Gastrocnemius medialis (tissue), 4 donors: ENCODE measurements around the gene SLC25A1. TPM values are rescaled to one million over a fixed set of nuclear protein-coding genes. Genes with fewer than 3 reads are reported as not detected.
A peak's percentile ranks its signal among the peaks of the same experiment; 100 is the strongest.

Experiments used
- ATAC-seq, 2 donors: fragments of 150-250 bp; one replicate each; pipeline ENCODE4 v1.9.1; 2016
- DNase-seq, 2 donors: peaks; one replicate each; pipeline ENCODE4 v3.0.0-alpha.2; 2019
- H3K27ac ChIP-seq, 4 donors: fragments of 200-600 bp; sonication (generic); 1 replicate in 1 of 4; 2 replicates in 3 of 4; pipeline ENCODE4 v1.5.1; 2016 to 2018; ENCODE audit warnings: mild to moderate bottlenecking in 2 of 4, moderate library complexity in 1 of 4
- H3K27me3 ChIP-seq, 3 donors: fragments of 200-600 bp; sonication (generic) in 2 of 3; 1 replicate in 1 of 3; 2 replicates in 2 of 3; pipeline versions ENCODE4 v1.5.1 to v1.6.0; 2016 to 2019; ENCODE audit warnings: mild to moderate bottlenecking in 1 of 3, moderate library complexity in 1 of 3
- H3K36me3 ChIP-seq, 2 donors: fragments of 200-600 bp; sonication (generic) in 1 of 2; one replicate each; pipeline ENCODE4 v1.5.1; 2017 to 2018
- H3K4me1 ChIP-seq, 2 donors: fragments of 200-600 bp; sonication (generic) in 1 of 2; one replicate each; pipeline ENCODE4 v1.5.1; 2016 to 2017; ENCODE audit warnings: mild to moderate bottlenecking in 2 of 2
- H3K4me3 ChIP-seq, 4 donors: fragments of 200-600 bp; sonication (generic) in 3 of 4; 1 replicate in 1 of 4; 2 replicates in 3 of 4; pipeline ENCODE4 v1.5.1; 2016 to 2019; ENCODE audit warnings: mild to moderate bottlenecking in 2 of 4
- H3K9me3 ChIP-seq, 3 donors: fragments of 200-600 bp; sonication (generic) in 2 of 3; 1 replicate in 1 of 3; 2 replicates in 2 of 3; pipeline ENCODE4 v1.5.1; 2016 to 2019
- POLR2A ChIP-seq, 2 donors: fragments of 450-650 bp; IDR thresholded peaks; one replicate each; pipeline ENCODE4 v1.6.1; 2017; ENCODE audit warnings: antibody characterized with exemption in 2 of 2, mild to moderate bottlenecking in 2 of 2, moderate library complexity in 2 of 2
- in situ Hi-C, 4 donors: fragments of 200-750 bp; cut with MboI; loops; one replicate each; pipeline versions ENCODE4 v1.15.0 to v1.8.0; 2017; ENCODE audit warnings: low sequenced_read_pairs in 4 of 4
- intact Hi-C: fragments of 100-400 bp; cut with DNase I; formaldehyde crosslinking; loops from one replicate; pipeline ENCODE4 v1.15.1; 2023; ENCODE audit warnings: low total_unique reads
- total RNA-seq, 4 donors: library from RNA; depleted of rRNA; stranded (reverse); fragments of >200 nt; gene quantifications; one replicate each; pipeline versions ENCODE4 v1.1.0 to v1.2.3, GENCODE V29; 2016
- TF ChIP-seq, protein P1 (sequence below), 5 experiments: fragments of 450-650 bp in 3 of 5; fragments of 200-600 bp in 2 of 5; sonication (generic) in 2 of 5; IDR thresholded peaks in 4 of 5; conservative IDR thresholded peaks in 1 of 5; 1 replicate in 4 of 5; 2 replicates in 1 of 5; pipeline ENCODE4 v1.5.1; 2016 to 2019; ENCODE audit warnings: antibody characterized with exemption in 5 of 5, mild to moderate bottlenecking in 3 of 5, moderate library complexity in 3 of 5

The SLC25A1 gene
- 10 to 100 TPM; 10.5 to 16.6 (median 13.5) TPM for total RNA-seq

DNA sequence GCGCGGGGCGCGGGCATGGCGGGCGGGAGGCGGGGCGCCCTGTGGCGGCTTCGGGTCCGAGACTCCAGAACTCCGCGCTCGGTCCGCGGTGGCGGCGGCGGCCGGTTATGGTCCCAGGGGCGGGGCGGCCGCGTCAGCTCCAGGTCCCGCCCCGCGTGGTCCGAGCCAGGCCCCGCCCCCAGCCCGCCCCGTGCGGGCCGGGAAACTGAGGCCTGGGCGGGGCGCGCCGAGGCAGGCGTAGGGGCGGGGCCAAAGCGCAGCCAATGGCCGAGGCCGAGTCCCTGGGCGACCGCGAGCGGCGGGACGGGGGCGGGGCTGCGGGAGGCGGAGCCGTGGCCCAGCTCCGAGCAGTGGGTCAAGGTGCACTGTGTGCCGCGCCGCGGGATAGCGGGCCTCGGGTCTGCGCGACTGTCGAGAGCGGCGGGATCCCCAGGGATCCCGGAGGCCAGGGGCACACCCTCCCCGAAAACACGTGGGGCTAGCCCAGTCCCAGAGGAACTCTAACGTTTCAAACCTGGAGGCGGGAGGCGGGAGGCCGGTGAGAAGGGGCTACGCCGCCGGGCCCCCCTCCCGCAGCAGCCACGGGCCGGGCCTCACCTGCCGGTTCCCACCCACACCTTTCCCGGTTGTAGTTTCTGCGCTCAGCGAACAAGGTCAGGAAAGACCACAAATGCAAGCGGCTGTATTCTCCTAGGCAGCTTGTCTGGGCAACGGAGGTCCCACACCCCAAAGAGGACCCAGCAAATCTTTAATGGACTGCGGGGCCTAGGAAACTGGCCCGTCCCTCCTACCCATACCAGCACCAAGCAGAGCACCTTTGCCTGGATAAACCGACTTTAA lies at the start of gene SLC25A1:
Gene SLC25A1, minus strand, starts transcription at position 80 of the 840 bp plus-strand sequence. Its CDS starts 63 bp downstream, at position 17.
- Histone ChIP-seq H3K9me3 (no peaks in the 10 kb centered on the region), H3K4me3 (peak within 1 kb of the TSS; percentile 58 to 76 (median 70)), H3K4me1 (peaks cover 18 to 28% of the 10 kb centered on the region in 2 donors), H3K36me3 (peaks cover 0 to 41% of the 10 kb centered on the region in 2 donors), H3K27me3 (no peaks in the 10 kb centered on the region), H3K27ac (peak within 1 kb of the TSS; percentile 76 to 97 (median 93))
- TF ChIP-seq, protein P1, sequence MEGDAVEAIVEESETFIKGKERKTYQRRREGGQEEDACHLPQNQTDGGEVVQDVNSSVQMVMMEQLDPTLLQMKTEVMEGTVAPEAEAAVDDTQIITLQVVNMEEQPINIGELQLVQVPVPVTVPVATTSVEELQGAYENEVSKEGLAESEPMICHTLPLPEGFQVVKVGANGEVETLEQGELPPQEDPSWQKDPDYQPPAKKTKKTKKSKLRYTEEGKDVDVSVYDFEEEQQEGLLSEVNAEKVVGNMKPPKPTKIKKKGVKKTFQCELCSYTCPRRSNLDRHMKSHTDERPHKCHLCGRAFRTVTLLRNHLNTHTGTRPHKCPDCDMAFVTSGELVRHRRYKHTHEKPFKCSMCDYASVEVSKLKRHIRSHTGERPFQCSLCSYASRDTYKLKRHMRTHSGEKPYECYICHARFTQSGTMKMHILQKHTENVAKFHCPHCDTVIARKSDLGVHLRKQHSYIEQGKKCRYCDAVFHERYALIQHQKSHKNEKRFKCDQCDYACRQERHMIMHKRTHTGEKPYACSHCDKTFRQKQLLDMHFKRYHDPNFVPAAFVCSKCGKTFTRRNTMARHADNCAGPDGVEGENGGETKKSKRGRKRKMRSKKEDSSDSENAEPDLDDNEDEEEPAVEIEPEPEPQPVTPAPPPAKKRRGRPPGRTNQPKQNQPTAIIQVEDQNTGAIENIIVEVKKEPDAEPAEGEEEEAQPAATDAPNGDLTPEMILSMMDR (IDR thresholded peaks at IDR 0.05 in 4 of 5, conservative IDR thresholded peaks at IDR 0.05 in 1 of 5), result no peak
- TF ChIP-seq POLR2A (IDR thresholded peaks at IDR 0.05), result peak; percentile 49 to 57
- intact Hi-C loops, result loop anchor here (2.0 to 5.0 kb wide), 3 partner anchors 112 to 300 kb away; partner anchors contain the start of genes CDC45, CLTCL1, HIRA and MRPL40
- DNase-seq, result peak; percentile 78 to 87
- peak; percentile 67 to 78 for ATAC-seq
- in situ Hi-C loops, result loop anchor here in 1 of 4 donors (25.0 kb wide), 1 partner anchor 283 kb away; no protein-coding TSS in a partner anchor

DNA sequence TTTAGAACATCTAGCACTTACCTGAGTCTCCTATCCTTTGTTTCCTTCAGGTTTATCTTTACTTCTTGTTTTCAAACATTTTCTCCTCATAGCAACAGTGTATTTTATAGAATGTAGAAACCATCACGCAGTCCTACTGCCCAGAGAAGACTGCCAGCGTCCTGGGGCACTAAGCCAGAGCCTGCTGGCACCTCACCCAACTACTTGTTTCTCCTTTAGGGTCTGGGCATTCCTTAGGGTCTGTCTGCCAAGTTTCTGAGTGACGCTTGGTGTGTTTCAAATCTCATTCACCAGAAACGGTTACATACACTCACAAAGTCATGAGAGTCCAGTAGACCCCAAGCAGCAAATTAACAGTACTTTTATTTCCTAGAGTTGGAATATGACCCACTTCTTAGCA lies 49.6 kb upstream of the SLC25A1 start:
- intact Hi-C loops (no loop called here), in situ Hi-C loops (loop anchor here in 1 of 4 donors (10.0 kb wide), 1 partner anchor 47 kb away; no protein-coding TSS in a partner anchor)
- DNase-seq, result no peak
- Histone ChIP-seq H3K36me3 (peaks cover 0 to 95% of the 10 kb centered on the region in 2 donors), H3K9me3 (no peaks in the 10 kb centered on the region), H3K27ac (peak overlapping the region in 2 of 4 donors; percentile 8 to 10), H3K4me3 (no peak overlapping the region), H3K4me1 (peaks cover 4 to 14% of the 10 kb centered on the region in 2 donors), H3K27me3 (no peaks in the 10 kb centered on the region)
- ATAC-seq, result no peak
- no peak for TF ChIP-seq POLR2A (IDR thresholded peaks at IDR 0.05)
- TF ChIP-seq, protein P1 (IDR thresholded peaks at IDR 0.05 in 4 of 5, conservative IDR thresholded peaks at IDR 0.05 in 1 of 5), result no peak

DNA sequence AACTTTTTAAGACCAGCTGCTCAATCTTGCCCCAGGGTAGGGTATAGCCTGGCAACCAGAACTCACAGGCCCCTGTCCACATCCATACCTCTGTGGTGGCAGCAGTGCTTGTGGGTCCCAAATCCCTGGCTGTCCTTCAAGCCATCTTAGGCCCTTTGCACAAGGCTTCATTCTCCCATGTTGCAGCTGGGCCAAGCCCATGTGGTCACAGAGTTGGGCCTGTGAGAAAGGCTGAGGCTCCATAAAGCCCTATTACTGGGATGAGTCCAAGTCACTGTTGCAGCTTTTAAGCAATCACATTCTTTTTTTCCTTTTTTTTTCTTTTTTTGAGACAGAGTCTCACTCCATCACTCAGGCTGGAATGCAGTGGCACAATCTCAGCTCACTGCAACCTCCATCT lies 47.9 kb upstream of the SLC25A1 start:
- Histone ChIP-seq H3K27me3 (no peaks in the 10 kb centered on the region), H3K4me3 (no peak overlapping the region), H3K4me1 (peaks cover 4 to 6% of the 10 kb centered on the region in 2 donors), H3K36me3 (peaks cover 0 to 95% of the 10 kb centered on the region in 2 donors), H3K27ac (no peak overlapping the region), H3K9me3 (no peaks in the 10 kb centered on the region)
- DNase-seq, result no peak
- intact Hi-C loops, result no loop called here
- ATAC-seq, result no peak
- in situ Hi-C loops, result loop anchor here in 1 of 4 donors (10.0 kb wide), 1 partner anchor 48 kb away; no protein-coding TSS in a partner anchor
- no peak for TF ChIP-seq POLR2A (IDR thresholded peaks at IDR 0.05)
- TF ChIP-seq, protein P1 (IDR thresholded peaks at IDR 0.05 in 4 of 5, conservative IDR thresholded peaks at IDR 0.05 in 1 of 5), result no peak

DNA sequence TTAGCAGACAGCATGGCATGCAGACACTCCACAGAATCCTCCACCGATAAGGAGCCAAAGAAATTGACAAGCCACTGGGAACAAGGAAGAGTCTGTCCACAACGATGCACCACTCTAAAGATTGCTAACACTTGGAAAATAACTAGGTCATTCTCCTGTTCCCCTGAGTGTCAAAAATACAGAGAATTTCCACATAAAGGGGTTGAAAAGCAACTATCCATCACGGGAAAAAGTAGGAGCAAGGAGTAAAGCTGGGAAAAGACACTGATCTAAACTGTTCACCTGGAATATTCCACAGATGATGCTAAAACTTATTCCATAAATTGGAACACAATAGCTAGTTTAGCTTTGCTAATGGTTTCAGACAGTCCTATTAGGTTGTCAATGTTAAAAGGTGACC lies 47.0 kb upstream of the SLC25A1 start:
- no peaks in the 10 kb centered on the region for H3K27me3 ChIP-seq
- H3K4me1 ChIP-seq, result peaks cover 4 to 6% of the 10 kb centered on the region in 2 donors
- DNase-seq (no peak), ATAC-seq (no peak)
- no peak overlapping the region for H3K4me3 ChIP-seq
- TF ChIP-seq, protein P1 (IDR thresholded peaks at IDR 0.05 in 4 of 5, conservative IDR thresholded peaks at IDR 0.05 in 1 of 5), result no peak
- no peak for TF ChIP-seq POLR2A (IDR thresholded peaks at IDR 0.05)
- no peaks in the 10 kb centered on the region for H3K9me3 ChIP-seq
- in situ Hi-C loops (loop anchor here in 1 of 4 donors (10.0 kb wide), 1 partner anchor 49 kb away; no protein-coding TSS in a partner anchor), intact Hi-C loops (no loop called here)
- no peak overlapping the region for H3K27ac ChIP-seq
- H3K36me3 ChIP-seq, result peaks cover 0 to 95% of the 10 kb centered on the region in 2 donors
